KMS-11 (cell line): ENCODE data around the gene ZNF275.

Experiments
- H2AFZ ChIP-seq: fragments of 200-600 bp; sonication (generic); 2 replicates; pipeline ENCODE4 v1.6.1; 2016; ENCODE audit warnings: antibody characterized with exemption, mixed run types, low read depth
- H3K27ac ChIP-seq: fragments of 200-600 bp; sonication (generic); 2 replicates; pipeline ENCODE4 v1.6.1; 2016; ENCODE audit warnings: mild to moderate bottlenecking, mixed run types
- H3K27me3 ChIP-seq: fragments of 200-600 bp; sonication (generic); 2 replicates; pipeline ENCODE4 v1.6.1; 2017; ENCODE audit warnings: mild to moderate bottlenecking, low read depth, mixed run types, moderate library complexity; ENCODE audit not compliant: insufficient read depth
- H3K36me3 ChIP-seq: fragments of 200-600 bp; sonication (generic); 2 replicates; pipeline ENCODE4 v1.6.1; 2017; ENCODE audit warnings: mild to moderate bottlenecking, mixed run types; ENCODE audit not compliant: insufficient read depth
- H3K4me1 ChIP-seq: fragments of 200-600 bp; sonication (generic); 2 replicates; pipeline ENCODE4 v1.6.1; 2016; ENCODE audit warnings: mild to moderate bottlenecking, low read depth, mixed run types; ENCODE audit not compliant: poor library complexity, severe bottlenecking
- H3K4me2 ChIP-seq: fragments of 200-600 bp; sonication (generic); 2 replicates; pipeline ENCODE4 v1.7.0; 2016; ENCODE audit warnings: mild to moderate bottlenecking, mixed run types
- H3K4me3 ChIP-seq: fragments of 200-600 bp; sonication (generic); IDR thresholded peaks from 2 replicates; pipeline ENCODE4 v1.6.1; 2017; ENCODE audit warnings: low read depth, low read length, mixed read lengths; ENCODE audit not compliant: insufficient read depth
- H3K79me2 ChIP-seq: fragments of 200-600 bp; sonication (generic); 2 replicates; pipeline ENCODE4 v1.6.1; 2016; ENCODE audit warnings: low read depth, mixed run types; ENCODE audit not compliant: insufficient read depth
- H3K9ac ChIP-seq: fragments of 200-600 bp; sonication (generic); 2 replicates; pipeline ENCODE4 v1.6.1; 2016; ENCODE audit warnings: mild to moderate bottlenecking, mixed run types
- H4K20me1 ChIP-seq: fragments of 200-600 bp; sonication (generic); 2 replicates; pipeline ENCODE4 v1.6.1; 2016; ENCODE audit warnings: mild to moderate bottlenecking, mixed run types; ENCODE audit not compliant: insufficient read depth
- TF ChIP-seq, protein P1 (sequence below): fragments of 200-600 bp; sonication (generic); conservative IDR thresholded peaks from 2 replicates; pipeline ENCODE4 v1.6.1; 2017; ENCODE audit warnings: low read depth, mild to moderate bottlenecking, antibody characterized with exemption, low read length, moderate library complexity, mixed read lengths

Gene ZNF275

DNA sequence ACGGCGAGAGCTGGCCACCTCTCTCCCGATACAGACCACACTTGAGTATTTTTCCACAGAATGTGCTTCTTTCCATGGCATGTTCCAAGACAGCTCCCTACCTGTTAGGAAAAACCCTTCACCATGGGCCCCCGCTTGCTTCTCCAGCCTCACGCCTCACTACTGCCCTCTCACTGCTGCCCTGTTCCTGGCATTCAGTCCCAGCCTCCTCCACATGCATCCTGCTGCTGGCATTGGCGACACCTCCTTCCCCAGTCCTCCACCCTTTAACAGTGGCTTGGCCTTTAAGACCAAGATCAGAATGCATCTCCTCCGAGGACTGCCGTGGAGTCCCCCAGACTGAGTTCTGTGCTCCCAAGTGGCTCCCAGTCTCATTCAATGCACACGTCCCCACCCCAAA is 23.1 kb upstream of the ZNF275 start:
- no peak overlapping the region for H3K4me3 ChIP-seq
- H3K27ac ChIP-seq, result no peak overlapping the region
- no peaks in the 10 kb centered on the region for H3K36me3 ChIP-seq
- TF ChIP-seq, protein P1, sequence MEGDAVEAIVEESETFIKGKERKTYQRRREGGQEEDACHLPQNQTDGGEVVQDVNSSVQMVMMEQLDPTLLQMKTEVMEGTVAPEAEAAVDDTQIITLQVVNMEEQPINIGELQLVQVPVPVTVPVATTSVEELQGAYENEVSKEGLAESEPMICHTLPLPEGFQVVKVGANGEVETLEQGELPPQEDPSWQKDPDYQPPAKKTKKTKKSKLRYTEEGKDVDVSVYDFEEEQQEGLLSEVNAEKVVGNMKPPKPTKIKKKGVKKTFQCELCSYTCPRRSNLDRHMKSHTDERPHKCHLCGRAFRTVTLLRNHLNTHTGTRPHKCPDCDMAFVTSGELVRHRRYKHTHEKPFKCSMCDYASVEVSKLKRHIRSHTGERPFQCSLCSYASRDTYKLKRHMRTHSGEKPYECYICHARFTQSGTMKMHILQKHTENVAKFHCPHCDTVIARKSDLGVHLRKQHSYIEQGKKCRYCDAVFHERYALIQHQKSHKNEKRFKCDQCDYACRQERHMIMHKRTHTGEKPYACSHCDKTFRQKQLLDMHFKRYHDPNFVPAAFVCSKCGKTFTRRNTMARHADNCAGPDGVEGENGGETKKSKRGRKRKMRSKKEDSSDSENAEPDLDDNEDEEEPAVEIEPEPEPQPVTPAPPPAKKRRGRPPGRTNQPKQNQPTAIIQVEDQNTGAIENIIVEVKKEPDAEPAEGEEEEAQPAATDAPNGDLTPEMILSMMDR, result no peak
- no peak overlapping the region for H3K4me2 ChIP-seq
- no peaks in the 10 kb centered on the region for H3K27me3 ChIP-seq
- H3K4me1 ChIP-seq, result no peaks in the 10 kb centered on the region
- no peaks in the 10 kb centered on the region for H3K79me2 ChIP-seq
- no peak overlapping the region for H3K9ac ChIP-seq
- no peaks in the 10 kb centered on the region for H4K20me1 ChIP-seq
- H2AFZ ChIP-seq, result no peak overlapping the region

DNA sequence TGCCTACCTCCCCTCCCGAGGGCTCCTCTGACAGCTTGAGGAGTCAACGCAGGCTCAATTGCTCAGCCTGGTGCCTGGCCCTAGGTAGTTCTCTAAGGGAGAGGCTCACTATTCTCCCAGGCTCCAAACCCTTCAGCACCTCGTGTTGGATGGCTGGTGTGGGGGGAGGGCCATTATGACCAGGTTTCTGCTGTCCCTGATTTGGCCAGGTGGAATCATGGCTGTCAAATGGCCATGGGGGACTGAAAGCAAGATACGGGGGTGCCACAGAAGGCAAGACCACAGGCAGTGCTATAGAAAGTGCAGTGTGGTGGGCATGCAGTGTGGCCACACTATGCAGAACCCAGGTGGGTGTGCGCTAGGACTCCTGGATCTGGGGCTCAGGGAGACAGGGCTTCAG is 21.9 kb upstream of the ZNF275 start:
- no peaks in the 10 kb centered on the region for H4K20me1 ChIP-seq
- H3K4me2 ChIP-seq, result no peak overlapping the region
- H3K27me3 ChIP-seq, result no peaks in the 10 kb centered on the region
- TF ChIP-seq, protein P1, result no peak
- H3K79me2 ChIP-seq, result no peaks in the 10 kb centered on the region
- no peak overlapping the region for H3K4me3 ChIP-seq
- H2AFZ ChIP-seq, result no peak overlapping the region
- no peak overlapping the region for H3K27ac ChIP-seq
- no peak overlapping the region for H3K9ac ChIP-seq
- H3K36me3 ChIP-seq, result no peaks in the 10 kb centered on the region
- no peaks in the 10 kb centered on the region for H3K4me1 ChIP-seq

DNA sequence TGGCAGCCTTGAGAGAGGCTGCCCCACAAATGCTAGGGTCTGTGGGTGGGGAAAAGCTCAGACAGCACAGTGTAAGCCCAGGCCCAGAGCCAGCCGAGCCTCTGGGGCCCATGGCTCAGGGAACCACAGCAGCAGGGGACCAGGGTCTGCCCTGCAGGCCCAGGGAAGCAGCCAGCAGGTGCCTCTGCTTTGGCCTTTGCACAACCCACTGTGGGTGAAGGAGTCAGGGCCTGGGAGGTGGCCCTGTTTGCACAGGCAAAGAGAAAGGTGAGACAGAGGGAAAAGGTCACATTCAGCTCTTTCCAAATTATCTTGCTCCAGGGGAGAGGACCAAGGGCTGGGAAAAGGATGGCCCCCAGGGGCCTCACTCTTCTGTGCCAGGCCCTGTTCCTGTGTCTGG is 21.1 kb upstream of the ZNF275 start:
- Histone ChIP-seq H2AFZ (no peak overlapping the region), H4K20me1 (no peaks in the 10 kb centered on the region), H3K79me2 (no peaks in the 10 kb centered on the region), H3K9ac (no peak overlapping the region), H3K4me1 (no peaks in the 10 kb centered on the region), H3K4me3 (no peak overlapping the region), H3K27ac (no peak overlapping the region), H3K4me2 (no peak overlapping the region), H3K27me3 (no peaks in the 10 kb centered on the region), H3K36me3 (no peaks in the 10 kb centered on the region)
- TF ChIP-seq, protein P1, result no peak

DNA sequence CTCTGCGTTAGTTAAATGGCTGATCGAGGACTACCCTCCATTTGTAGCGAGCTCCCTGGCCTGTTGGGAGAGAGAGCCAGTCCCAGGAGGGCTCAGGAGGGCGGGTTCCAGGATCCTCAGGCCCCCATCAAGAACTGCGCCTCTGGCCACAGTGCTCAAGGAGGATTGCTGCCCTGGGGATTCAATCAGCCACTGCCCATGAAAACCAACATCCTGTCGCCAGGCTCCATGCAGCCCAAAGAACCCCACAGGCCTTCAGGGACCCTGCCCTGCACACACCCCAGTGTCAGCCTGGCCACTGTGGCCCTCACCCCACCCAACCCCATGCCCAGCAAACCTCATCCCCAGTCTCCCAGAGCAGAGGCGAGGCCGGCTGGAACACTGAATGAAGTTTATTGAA is 16.6 kb upstream of the ZNF275 start:
- no peak overlapping the region for H3K4me2 ChIP-seq
- no peaks in the 10 kb centered on the region for H4K20me1 ChIP-seq
- no peak overlapping the region for H2AFZ ChIP-seq
- H3K4me1 ChIP-seq, result no peaks in the 10 kb centered on the region
- H3K27me3 ChIP-seq, result no peaks in the 10 kb centered on the region
- TF ChIP-seq, protein P1, result no peak
- no peak overlapping the region for H3K9ac ChIP-seq
- no peaks in the 10 kb centered on the region for H3K36me3 ChIP-seq
- no peak overlapping the region for H3K4me3 ChIP-seq
- no peaks in the 10 kb centered on the region for H3K79me2 ChIP-seq
- H3K27ac ChIP-seq, result no peak overlapping the region
